Brain microvascular endothelial cell (primary cell): ENCODE measurements around the gene MYLK.
"Not testable (repeated sequence)": the region's sequence is repeated elsewhere in the genome, so short reads cannot be mapped to it uniquely, and the experiment has no call there.

Source experiments
- DNase-seq: peaks from one replicate; pipeline ENCODE4 v3.0.0-alpha.2; 2020
- H3K27ac ChIP-seq: fragments of 250-450 bp; sonication (Bioruptor Pico); 2 replicates; pipeline ENCODE4 v1.5.1; 2020; ENCODE audit warnings: mild to moderate bottlenecking, moderate library complexity
- H3K27me3 ChIP-seq: fragments of 250-450 bp; sonication (Bioruptor Pico); replicated peaks from 2 replicates; pipeline ENCODE4 v1.5.1; 2020; ENCODE audit warnings: mild to moderate bottlenecking
- H3K36me3 ChIP-seq: fragments of 250-450 bp; sonication (Bioruptor Pico); replicated peaks from 2 replicates; pipeline ENCODE4 v1.5.1; 2020; ENCODE audit warnings: mild to moderate bottlenecking
- H3K4me3 ChIP-seq: 2 replicates; pipeline ENCODE4 v1.5.1; 2011; ENCODE audit warnings: low read depth, mild to moderate bottlenecking, control low read depth, low read length, moderate library complexity
- CTCF ChIP-seq: IDR thresholded peaks from 2 replicates; pipeline ENCODE4 v1.5.1; 2011; ENCODE audit warnings: low read depth, mild to moderate bottlenecking, moderate library complexity, low read length, control low read depth, inconsistent platforms; ENCODE audit errors: missing control alignments
- in situ Hi-C: cut with HindIII; loops from 2 replicates; pipeline ENCODE4 v1.10.0; 2017; ENCODE audit warnings: low sequenced_read_pairs, low pct_ligation_motif_present

MYLK gene

GRCh38 chr3:123720638-123721037, 163.5 kb downstream of the MYLK start:
- Histone ChIP-seq H3K4me3 (no peak overlapping the region), H3K27ac (no peak overlapping the region), H3K27me3 (no peaks in the 10 kb centered on the region), H3K36me3 (no peaks in the 10 kb centered on the region)
- TF ChIP-seq CTCF: no peak
- DNase-seq: no peak
- in situ Hi-C loops: no loop called here

DNA sequence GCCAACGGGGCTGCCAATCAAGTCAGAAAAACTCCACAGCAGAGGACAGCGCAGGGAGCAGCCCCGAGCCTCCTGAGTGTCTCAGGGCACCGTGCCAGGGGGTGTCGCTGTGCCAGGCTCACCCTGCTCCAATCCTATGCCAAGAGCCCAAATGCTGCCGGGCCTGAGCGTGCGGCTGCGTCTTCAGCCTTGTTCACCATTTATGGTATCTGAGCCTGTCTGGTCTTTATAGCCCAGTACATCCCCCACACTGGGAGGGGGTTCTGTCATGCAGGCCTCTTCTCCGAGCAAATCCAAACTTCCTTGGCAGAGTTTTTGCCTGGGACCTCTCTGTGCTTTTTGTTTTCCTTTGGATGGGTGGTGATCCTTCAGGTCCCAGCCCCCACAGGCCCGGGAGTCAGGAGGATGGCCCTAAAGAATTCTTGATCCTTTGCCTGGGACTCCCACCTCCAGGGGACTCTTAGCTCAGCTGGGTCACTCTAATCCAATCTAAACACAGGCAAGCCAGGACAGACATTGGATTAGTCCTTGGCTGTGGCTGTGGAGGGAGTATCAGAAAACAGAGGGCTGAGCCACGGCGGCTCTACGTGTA, 164.2 kb downstream of the MYLK start:
- Histone ChIP-seq H3K36me3 (no peaks in the 10 kb centered on the region), H3K27me3 (no peaks in the 10 kb centered on the region), H3K27ac (no peak overlapping the region), H3K4me3 (no peak overlapping the region)
- DNase-seq: no peak
- in situ Hi-C loops: loop anchor here (10.0 kb wide), 1 partner anchor 75 kb away; no protein-coding TSS in a partner anchor
- no peak for TF ChIP-seq CTCF

DNA sequence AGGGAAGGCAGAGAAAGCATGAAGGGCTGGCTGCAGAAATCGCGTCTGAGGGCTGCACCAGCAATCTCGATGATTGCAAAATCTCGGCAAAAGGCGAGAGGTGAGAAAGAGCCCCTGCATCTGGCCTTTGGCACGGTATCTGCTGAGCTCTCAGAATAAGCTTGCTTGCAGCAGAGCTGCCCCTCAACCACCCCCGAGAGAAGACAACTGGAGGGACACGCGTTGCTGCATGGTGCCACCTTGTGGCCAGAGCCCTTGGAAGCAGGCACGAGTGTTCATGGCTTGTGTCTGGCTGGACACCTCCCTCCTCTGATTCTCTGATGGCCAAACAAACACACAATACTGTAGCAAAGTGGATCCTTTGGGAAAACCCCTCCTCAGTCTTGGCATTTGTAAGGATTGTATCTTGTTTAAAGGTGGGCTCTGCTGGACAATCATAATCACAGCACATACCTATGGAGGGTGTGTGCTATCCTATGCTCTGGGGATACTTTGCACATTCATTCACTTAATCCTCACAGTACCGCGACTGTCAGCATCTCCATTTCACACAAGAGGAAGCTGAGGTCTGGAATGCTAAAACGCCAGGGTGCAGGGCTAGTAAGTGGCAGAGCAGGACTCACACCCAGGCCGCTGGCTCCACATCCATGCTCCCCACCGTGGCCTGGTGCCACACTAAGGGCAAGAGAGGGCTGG, 164.9 kb downstream of the MYLK start:
- peak; percentile 82 for TF ChIP-seq CTCF
- DNase-seq: peak; percentile 78
- H3K4me3 ChIP-seq, H3K36me3 ChIP-seq, H3K27ac ChIP-seq, H3K27me3 ChIP-seq: not testable (repeated sequence)
- in situ Hi-C loops: loop anchor here (10.0 kb wide), 1 partner anchor 74 kb away; no protein-coding TSS in a partner anchor

DNA sequence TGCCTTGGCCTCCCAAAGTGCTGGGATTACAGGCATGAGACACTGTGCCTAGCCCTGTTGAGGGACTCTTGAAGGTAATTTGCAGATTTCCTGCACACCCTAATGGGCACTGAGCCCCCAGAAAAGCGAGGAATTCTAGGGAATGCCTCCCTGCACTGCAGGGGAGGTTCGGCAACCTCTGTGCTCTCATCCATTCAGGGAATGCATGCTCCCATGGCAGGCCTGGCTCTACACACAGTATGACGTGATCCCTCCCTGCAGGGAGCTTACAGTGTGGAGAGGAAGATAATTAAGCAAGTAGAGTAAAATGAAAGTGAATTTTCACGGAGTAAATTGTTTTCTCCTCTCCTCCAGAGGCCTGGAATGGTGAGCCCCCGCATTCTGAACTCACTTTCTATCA, 166.0 kb downstream of the MYLK start:
- in situ Hi-C loops: loop anchor here (10.0 kb wide), 1 partner anchor 73 kb away; no protein-coding TSS in a partner anchor
- Histone ChIP-seq H3K36me3 (no peaks in the 10 kb centered on the region), H3K4me3 (no peak overlapping the region), H3K27ac (no peak overlapping the region), H3K27me3 (no peaks in the 10 kb centered on the region)
- no peak for DNase-seq
- no peak for TF ChIP-seq CTCF

DNA sequence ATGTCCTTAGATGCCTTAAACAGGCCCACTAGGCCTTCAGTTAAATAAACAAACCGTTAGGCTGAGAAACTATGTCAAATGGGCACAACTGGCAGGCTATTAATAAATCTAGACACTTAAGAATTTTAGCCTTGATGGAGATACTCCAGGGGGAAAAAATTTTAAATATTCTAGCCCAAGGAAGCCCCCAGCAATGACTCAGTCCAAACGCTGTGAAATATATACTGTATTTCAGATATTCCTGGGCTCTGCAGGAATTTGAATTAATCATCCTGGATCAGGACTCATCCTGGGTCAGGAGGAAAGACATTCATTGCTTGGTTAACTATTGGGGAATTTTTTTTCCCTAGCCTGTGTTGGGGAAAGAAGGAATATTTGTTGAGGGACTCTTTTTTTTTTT, 166.7 kb downstream of the MYLK start:
- H3K4me3 ChIP-seq, H3K27me3 ChIP-seq, DNase-seq, H3K27ac ChIP-seq, H3K36me3 ChIP-seq: not testable (repeated sequence)
- in situ Hi-C loops: loop anchor here (10.0 kb wide), 1 partner anchor 73 kb away; no protein-coding TSS in a partner anchor

GRCh38 chr3:123716411-123716810, 167.7 kb downstream of the MYLK start:
- no peaks in the 10 kb centered on the region for H3K27me3 ChIP-seq
- H3K27ac ChIP-seq: no peak overlapping the region
- in situ Hi-C loops: loop anchor here (10.0 kb wide), 1 partner anchor 72 kb away; no protein-coding TSS in a partner anchor
- no peak for DNase-seq
- no peak overlapping the region for H3K4me3 ChIP-seq
- H3K36me3 ChIP-seq: no peaks in the 10 kb centered on the region
- no peak for TF ChIP-seq CTCF
